ENCODE measurements around the gene PAPPA.

- TF ChIP-seq TAF1 (IDR thresholded peaks at IDR 0.05; ENCODE audit: low read depth) (no peak), CTCF (IDR thresholded peaks at IDR 0.05; ENCODE audit: poor library complexity, severe bottlenecking) (no peak), POLR2AphosphoS5 (IDR thresholded peaks at IDR 0.05) (no peak), REST (IDR thresholded peaks at IDR 0.05; ENCODE audit: borderline replicate concordance) (no peak)
Measured at GRCh38 chr9:116303270-116303669, 149.7 kb downstream of the PAPPA start.
